Activated CD8-positive, alpha-beta memory T cell treated with anti-CD3 and anti-CD28 coated beads, Interleukin-2, amount 50 U/mL, for 24 hours (primary cell): ENCODE results near the gene GSTA2.
"Not testable (repeated sequence)": the region's sequence is repeated elsewhere in the genome, so short reads cannot be mapped to it uniquely, and the experiment has no call there.

Experiments
- DNase-seq: peaks from one replicate; pipeline ENCODE4 v3.0.0-alpha.2; 2020; ENCODE audit errors: extremely low read depth

The GSTA2 gene

GRCh38 chr6:52760105-52760765 is 3.0 kb downstream of the GSTA2 start:
- DNase-seq, result no peak

- DNase-seq, result no peak
Measured at GRCh38 chr6:52759085-52759484, 4.2 kb downstream of the GSTA2 start.

- not testable (repeated sequence) for DNase-seq
Measured at GRCh38 chr6:52757651-52758338, 5.5 kb downstream of the GSTA2 start.

- no peak for DNase-seq
Measured at GRCh38 chr6:52754443-52754842, 8.8 kb downstream of the GSTA2 start.

- not testable (repeated sequence) for DNase-seq
Measured at GRCh38 chr6:52753137-52753536, 10.1 kb downstream of the GSTA2 start.

- DNase-seq, result no peak
Measured at GRCh38 chr6:52752310-52752709, 11.0 kb downstream of the GSTA2 start.

- no peak for DNase-seq
Measured at GRCh38 chr6:52749556-52750152, 13.6 kb downstream of the GSTA2 start.

- not testable (repeated sequence) for DNase-seq
Measured at GRCh38 chr6:52747301-52747700, 16.0 kb downstream of the GSTA2 start.

- no peak for DNase-seq
Measured at GRCh38 chr6:52746213-52746612, 17.1 kb downstream of the GSTA2 start.

- no peak for DNase-seq
Measured at GRCh38 chr6:52745764-52746201, 17.5 kb downstream of the GSTA2 start.

GRCh38 chr6:52741872-52742271 is 21.4 kb downstream of the GSTA2 start:
- no peak for DNase-seq

GRCh38 chr6:52739627-52740026 is 23.6 kb downstream of the GSTA2 start:
- no peak for DNase-seq

- no peak for DNase-seq
Measured at GRCh38 chr6:52739134-52739533, 24.1 kb downstream of the GSTA2 start.

GRCh38 chr6:52736145-52736544 is 27.1 kb downstream of the GSTA2 start:
- no peak for DNase-seq

GRCh38 chr6:52735071-52735470 is 28.2 kb downstream of the GSTA2 start:
- no peak for DNase-seq

GRCh38 chr6:52734072-52734471 is 29.2 kb downstream of the GSTA2 start:
- no peak for DNase-seq

- no peak for DNase-seq
Measured at GRCh38 chr6:52733172-52733571, 30.1 kb downstream of the GSTA2 start.

GRCh38 chr6:52731719-52732118 is 31.6 kb downstream of the GSTA2 start:
- DNase-seq, result no peak

- DNase-seq, result no peak
Measured at GRCh38 chr6:52729576-52729975, 33.7 kb downstream of the GSTA2 start.

- no peak for DNase-seq
Measured at GRCh38 chr6:52728394-52728793, 34.9 kb downstream of the GSTA2 start.

- no peak for DNase-seq
Measured at GRCh38 chr6:52727908-52728307, 35.4 kb downstream of the GSTA2 start.

GRCh38 chr6:52726741-52727535 is 36.3 kb downstream of the GSTA2 start:
- no peak for DNase-seq
